ENCODE measurements around the gene KAZALD1.

KAZALD1 gene, protein sequence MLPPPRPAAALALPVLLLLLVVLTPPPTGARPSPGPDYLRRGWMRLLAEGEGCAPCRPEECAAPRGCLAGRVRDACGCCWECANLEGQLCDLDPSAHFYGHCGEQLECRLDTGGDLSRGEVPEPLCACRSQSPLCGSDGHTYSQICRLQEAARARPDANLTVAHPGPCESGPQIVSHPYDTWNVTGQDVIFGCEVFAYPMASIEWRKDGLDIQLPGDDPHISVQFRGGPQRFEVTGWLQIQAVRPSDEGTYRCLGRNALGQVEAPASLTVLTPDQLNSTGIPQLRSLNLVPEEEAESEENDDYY

DNA sequence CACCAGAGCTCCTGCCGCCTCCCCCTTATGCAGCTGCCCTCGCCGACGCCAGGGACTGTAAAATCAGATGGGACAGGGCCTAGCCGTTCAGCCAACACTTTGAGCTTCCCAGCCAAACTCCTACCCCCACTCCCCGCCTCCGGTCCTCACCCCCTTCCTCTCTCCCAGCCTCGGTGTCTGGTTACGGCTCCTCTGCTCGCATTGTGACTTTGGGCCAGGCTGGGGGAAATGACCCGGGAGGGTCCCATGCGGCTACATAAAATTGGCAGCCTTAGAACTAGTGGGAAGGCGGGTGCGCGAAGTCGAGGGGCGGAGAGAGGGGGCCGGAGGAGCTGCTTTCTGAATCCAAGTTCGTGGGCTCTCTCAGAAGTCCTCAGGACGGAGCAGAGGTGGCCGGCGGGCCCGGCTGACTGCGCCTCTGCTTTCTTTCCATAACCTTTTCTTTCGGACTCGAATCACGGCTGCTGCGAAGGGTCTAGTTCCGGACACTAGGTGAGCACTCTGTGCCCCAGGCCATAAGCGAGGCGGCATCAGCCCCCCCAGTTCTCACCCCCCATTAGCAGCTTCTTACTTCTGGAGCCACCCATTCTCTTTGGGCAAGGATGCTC lies at the start of gene KAZALD1:
Gene KAZALD1 (plus strand): TSS at position 366 of the 608 bp plus-strand sequence. CDS start 604 bp downstream, outside the sequence.
- peak; percentile 87 for DNase-seq

DNA sequence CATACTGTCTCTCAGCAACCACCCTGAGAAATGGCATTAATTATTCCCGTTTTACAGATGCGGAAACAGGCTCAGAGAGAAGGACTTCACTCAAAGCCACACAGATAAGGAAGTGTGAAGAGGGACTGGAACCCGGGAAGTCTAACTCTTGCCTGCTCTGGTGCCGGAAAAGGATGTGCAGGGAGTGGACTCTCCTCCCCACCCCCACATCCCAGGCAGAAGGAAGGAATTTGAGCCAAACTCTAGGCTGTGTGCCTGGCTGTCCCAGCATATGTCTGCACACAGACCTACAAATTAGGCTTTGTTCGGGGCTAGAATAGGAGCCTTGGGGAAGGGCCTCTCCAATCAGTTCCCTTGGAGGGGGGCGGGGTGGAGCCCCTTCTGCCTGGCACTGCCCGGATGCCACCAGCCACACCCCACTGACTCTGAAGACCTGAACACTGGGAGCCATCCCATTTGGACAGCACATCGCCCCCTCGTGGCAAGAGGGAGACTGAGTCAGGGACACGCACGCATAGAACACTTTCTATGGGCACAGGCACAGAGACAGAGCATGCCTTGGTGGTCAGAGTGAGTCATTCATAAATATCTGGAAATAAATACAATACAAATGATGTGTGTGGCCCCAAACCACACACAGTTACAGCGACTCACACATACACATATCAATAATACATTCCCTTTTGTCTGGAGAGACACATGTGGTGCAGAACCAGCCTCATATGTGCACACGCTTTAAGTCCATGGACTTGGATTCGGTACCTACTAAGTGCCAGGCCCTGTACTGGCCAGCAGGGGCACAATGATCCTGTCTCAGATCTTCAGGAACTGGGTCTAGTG lies 49.0 kb upstream of the KAZALD1 start:
- peak; percentile 94 for DNase-seq

DNA sequence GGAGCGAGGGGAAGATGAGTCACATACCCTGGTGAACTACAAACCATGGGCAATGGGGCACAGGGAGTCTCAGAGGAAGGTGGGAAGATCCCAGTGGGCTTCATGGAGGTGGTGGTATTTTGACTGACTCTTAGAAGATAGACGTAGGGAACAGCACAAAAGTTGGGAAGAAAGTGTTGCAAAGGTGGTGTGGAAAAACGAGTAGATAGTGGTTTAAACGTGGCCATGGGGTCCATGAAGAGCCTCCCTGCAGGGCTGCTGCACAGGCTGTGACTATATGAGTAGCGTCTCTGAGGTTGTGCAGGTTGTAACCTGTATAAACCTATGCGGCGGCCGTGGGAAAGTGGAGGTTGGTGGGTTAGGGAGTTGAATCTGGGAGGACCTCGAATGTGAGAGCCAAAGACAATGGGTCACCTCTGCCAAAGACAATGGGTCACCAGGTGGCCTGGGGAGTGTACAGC lies 48.4 kb upstream of the KAZALD1 start:
- DNase-seq, result no peak

DNA sequence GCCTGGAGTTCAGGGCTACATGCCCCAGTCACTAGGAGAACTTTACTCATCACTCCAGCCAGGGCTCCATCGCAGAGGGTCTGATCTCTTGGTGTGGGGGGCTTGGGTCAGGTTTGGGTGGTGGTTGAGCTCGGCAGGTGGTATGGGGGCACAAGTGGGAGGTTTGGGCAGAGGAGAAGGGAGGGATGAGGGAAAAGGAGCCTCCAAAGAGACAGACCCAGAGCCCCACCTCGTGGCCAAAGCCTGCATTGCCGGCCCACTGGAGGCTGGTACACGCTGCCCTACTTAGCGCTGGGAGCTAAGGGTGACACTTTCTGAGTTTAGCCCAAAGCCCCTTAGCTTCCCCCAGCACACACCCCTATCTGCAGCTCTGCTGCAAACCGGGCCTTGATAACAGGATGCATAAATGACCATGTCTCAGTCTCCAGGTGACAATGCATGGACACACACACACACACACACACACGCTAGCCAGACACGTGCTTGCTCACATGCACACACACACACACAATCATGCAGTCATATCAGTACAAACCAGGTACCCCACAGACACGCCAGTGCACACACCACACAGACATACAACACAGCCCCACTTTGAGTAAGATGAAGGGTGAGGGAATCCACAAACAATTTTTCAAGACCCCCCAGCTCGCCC lies 47.4 kb upstream of the KAZALD1 start:
- DNase-seq, result peak; percentile 59

DNA sequence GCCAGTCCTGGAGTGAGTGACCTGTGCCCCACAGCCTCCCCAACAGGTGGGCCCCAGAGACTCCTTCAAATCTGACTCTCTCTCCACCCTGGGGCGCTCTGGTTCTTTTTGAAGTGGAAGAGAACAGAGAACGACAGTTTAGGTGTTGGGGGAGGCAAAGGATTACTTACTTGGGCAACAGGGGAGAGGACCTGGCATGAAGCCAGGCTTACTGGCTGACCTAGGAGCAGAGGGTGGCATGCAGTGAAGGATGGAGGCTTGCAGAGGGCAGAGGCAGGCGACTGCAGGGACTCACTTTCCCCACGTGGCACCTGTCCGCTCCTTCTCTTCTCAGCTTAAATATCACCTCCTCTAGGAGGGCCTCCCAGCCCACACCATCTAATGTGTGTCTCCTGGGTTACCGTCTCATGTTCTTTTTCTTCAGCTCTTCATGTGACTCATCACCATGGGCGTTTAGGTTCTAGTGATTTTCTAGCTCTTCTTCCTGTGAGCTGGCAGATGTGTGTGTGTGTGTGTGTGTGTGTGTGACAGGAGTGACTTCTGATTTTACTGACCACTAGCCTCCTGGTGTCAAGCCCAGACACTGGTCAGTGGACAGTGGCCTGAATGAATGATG lies 46.7 kb upstream of the KAZALD1 start:
- peak; percentile 92 for DNase-seq

DNA sequence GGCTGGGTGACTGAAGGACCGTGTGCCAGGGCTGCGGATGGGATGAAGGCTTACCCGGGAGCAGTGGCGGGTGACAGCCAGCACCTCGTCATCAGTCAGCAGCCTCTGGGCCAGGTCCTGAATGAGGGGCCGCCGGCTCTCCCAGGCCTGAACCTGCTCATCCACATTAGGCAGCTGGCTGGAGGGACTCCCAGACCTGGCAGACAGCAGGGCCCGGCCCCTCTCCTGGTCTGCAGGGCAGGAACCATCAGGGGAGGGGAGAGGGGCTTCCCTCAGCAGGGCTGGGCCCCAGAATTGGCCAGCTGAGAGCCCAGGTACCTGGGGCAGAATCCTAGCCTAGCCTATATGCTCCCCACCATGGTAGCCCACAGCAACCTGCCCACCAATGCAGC lies 46.2 kb upstream of the KAZALD1 start:
- no peak for DNase-seq

DNA sequence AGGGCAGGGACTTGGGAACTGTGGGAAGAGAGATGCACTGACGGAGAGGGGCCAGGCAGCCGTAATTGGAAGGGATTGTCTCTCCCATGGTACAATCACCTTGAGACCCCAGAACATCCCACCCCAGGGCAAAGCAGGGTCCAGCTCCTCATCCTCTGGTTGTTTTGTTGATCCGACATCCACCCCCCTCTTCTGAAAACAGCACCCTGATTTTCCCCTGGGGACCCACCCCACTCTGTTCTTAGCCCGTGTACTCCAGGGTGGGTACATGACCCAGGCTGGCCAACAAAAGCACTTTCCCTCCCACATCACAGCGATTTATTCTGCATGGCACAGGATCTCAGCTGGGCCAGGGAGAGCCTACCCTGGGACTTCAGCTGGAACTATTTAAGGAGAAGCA lies 45.0 kb upstream of the KAZALD1 start:
- DNase-seq, result no peak

DNA sequence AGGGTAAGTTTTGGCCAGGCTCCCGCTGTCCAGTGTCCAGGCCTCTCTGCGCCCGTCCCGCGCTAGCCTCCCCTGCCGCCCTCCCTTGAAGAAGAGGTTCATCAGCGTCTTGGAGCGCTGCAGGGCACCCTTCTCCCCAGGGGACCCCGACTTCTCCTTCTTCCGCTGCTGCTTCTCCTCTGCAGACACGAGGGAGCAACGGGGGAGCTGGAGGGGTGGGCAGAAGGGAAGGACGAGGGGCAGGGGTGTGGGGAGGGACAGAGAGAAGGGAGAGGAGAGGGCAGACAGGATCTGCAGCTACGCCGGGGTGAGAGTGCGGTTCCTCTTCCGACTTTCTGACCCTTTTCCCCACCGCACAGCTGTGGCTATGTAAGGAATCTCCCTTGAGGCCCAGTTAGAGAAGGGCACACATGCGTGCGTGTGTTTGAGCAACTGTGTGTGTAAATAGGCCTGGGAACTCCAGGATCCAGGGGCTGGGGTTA lies 43.6 kb upstream of the KAZALD1 start:
- no peak for DNase-seq

DNA sequence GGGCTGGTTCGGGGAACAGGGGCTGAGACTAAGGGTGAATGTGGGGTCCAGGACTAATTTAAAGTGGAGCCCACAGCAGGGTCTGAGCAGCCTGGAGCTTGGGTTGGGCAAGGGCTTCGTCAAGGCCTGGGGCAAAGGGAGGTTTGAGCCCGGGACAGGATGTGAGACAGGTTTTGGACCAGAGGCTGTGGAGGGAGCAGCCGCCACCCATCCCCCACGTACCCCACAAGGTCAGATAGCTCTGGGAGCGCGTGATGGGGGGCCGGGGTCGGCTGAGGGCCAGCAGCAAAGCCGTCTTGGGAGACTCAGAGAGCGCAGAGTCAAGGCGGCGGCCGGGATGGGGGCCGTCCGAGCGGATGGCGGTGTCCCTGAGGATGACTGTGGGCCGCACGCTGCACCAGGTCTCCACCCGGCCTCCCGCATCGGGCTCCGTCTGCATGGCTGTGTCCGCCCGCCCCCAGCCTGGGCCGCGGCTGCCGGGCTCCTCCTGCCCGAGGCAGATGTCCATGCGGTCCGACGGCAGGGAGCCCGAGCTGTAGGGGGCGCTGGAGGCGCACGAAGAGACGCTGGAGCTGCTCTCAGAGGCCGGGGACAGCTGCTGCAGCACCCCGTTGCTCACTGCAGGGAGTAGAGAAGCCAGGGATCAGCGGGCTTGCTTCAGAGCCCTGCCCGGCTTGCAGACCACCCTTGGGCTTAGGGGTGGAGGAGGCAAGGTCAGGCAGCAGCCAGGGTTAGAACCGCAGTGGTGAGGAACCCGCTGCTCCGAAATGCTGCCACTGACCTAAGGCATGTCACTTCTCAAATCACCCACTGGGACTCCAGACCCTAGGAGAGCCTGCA lies 43.0 kb upstream of the KAZALD1 start:
- peak; percentile 73 for DNase-seq

DNA sequence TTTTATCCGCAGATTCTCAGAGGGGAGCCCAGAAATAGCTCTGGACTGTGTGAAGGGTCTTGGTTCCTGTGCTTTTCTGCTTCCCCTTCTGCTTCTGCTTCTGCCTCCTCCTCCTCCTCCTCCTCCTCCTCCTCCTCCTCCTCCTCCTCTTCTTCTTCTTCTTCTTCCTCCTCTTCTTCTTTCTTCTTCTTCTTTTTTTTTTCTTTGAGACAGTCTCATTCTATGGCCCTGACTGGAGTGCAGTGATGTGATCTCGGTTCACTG lies 42.4 kb upstream of the KAZALD1 start:
- DNase-seq, result no peak

DNA sequence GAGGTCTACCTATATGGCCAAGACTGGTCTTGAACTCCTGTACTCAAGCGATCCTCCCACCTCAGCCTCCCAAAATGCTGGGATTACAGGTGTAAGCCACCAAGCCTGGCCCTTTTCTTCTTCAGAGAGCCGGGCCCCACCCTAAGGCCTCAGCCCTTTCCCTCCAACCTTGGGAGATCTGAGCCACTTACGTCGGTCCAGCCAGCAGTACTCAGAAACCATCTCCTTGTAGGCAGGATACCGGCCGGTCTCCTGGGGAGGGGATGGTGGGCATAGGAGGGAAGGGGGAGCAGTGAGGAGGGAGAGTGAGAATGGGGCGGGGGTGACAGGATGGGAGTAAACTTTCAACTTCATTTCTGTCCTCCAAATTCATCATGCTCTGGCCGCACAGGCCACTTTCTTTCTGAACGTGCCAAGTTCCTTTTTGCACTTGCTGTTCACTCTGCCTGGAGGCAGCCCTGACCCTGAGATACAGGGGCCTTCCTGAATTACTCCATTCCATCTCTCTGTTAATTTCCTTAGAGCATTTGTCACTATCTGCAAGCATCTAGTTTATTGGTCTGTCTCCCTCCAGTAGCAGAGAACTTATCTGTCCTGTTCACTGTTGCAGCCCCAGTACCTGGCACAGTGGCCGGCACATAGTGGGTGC lies 41.2 kb upstream of the KAZALD1 start:
- no peak for DNase-seq

DNA sequence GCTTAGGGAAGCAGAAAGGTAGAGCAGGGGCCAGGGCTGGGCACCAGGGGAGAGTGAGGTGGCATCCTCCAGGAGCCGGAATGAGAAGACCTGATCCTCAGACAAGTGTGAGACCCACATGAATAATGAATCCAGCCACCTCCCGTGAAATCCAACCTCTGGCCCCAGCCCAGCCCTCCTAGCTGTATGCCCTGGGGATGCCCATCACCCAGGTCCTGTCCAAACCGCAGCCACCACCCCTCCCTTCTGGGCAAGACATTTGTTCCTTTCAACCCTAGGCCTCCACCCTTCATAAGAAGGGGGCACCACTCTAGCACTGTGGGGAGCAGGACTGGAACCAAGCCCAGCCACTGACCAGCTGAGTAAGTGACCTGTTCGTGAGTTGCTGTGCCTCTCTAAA lies 40.5 kb upstream of the KAZALD1 start:
- DNase-seq, result no peak

DNA sequence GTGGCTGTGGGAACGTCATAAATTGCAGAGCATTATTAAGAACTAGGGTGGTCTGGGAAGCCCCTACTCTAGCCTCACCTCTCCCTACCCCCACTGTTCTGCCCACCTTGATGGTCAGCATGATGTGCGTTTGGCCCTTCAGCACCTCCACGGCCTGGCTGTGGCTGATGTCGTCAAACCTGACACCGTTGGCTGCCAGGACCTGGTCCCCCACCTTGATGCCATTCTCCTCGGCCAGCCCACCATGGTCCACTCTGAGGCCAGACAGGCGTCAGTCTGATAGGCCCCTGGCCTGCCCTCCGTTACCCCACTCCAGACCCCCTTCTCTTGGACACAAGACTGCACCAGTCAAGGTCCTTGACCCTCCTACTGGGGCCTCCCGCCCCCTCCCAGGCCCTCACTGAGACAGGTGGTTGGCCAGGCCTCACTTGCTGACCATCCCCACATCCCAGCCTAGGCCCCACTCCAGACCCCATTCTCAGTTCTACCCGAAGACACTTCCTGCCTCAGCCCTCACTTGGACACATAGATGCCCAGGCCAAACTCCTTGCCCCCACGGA lies 40.0 kb upstream of the KAZALD1 start:
- DNase-seq, result no peak

DNA sequence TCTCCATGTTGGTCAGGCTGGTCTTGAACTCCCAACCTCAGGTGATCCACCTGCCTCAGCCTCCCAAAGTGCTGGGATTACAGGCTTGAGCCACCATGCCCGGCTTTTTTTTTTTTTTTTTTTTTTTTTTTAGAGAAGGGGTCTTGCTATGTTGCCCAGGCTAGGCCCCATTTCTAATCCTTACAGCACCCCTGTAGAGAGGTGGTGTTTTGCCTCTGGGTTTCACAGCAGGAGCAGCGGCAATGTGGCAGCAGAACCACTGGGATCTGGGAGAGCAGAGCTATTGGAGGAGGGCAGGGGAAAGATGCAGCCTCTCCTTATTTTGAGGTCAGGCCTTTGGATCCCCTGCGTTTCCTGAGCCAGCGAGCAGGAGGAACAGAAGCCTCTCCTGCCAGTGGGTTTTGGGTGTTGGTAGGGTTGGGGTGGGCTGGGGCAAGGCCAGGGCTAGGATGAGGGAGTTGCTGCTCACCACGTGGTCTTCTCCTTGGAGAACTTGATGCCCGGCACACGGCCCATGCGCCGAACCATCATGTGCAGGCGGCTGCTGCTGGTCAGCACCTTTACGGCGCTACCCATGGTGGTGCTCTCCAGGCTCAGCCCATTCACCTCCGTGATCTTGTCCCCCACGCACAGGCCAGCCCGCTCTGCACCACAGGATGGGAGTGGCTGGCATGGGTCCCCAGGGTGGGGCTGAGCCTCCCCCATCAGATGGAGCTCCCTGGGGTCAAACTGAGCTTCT lies 38.7 kb upstream of the KAZALD1 start:
- DNase-seq, result no peak

DNA sequence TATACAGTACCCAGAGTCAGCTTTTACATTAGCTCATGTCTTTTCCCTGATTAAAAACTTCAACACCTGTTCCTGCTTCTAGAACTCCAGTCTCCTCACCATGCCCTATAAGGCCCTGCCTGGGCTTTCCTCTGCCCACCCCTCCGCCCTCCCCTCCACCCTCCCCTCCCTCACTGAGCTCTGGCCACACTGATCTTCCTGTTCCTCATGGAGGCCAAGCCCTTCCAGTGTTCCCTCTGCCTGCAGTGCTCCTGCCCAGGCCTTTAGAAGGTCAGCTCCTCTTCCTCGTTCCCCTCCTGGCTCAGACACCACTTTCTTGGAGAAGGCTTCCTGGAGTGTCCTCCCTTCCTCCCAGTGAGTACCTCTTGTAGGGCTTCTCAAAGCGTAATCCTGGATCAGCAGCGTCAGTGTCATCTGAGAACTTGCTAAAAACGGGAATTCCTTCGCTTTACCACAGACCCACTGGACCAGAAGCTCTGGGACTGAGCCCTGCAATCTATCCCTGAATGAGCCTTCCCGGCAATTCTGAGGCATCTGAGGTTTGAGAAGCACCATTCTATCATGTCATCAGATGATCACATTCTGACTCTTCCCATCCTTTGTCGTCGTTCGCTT lies 34.6 kb upstream of the KAZALD1 start:
- no peak for DNase-seq

DNA sequence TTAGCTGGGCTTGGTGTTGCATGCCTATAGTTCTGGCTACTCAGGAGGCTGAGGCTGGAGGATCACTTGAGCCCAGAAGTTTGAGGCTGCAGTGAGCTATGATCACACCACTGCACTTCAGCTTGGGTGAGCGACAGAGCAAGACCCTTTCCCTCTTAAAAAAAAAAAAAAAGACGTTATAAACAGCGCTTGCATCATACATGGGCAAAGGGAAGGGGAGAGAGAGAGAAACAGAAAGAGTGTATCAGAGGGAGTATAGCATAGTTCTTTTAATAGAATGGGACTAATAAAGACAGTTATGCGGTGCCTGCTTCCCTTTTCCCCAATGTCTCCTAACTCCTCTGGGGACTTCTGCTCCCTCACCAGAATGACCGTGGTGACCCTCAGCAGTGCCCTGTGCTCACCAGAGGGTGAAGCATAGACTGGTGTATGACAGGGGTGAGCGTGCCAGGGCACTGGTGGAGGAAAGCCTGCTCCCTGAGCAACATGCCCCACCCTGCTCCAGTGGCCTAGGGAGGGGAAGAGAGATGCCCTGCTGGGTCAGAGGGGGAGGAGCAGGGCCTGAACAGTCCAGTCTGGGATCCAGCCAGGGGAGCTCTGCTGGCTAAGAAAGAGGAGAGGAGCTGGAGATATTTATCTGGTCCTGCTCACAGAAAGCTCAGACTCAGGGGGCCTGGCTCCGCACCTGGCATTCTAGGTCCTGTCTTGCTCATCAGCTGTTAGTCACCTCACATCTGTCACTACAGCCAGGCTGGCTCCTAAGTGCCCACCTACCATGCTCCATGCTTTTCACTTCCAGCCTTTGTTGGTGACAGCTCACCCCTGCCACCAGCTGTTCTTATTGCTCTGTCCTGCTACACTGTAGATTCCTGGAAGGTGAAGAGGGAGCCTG lies 33.1 kb upstream of the KAZALD1 start:
- DNase-seq, result no peak

DNA sequence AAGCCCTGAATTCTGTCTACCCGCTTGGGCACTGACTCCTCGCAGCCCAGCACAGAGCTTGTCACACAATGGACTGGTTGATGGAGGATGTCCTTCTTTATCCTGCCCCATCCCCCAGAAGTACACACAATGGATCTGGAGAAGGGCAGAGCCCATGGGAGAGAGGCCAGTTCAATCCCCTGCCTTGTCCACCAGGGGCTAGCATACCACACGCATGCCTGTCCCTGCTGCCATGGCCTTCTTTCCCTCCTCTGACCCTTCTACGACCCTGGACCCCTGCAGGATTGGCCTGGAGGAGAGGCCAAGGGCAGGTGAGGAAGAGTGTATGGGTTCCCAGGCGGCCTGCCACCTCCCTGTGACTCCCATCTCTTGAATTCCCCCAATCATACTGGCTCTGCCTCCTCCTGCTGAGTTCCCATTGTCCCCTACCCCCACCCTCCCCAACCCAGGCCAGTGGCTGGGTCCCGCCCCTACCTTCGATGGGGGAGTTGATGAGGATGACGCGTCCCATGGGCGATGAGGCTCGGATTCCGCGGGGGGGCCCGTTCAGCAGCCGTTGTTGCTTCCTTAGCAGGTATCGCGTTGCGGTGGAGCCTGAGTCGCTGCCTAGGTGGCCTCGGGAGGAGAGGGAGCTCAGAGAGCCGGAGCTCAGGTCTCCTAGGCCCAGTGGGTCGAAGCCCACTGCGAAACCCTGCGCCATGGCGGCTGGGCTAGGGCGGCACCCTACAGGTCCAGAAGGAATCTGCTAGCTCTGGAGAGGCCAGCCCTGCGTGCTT lies 32.1 kb upstream of the KAZALD1 start:
- no peak for DNase-seq
